Measurements from ENCODE around the gene PHLPP1. TPM values are rescaled to one million over a fixed set of nuclear protein-coding genes. Genes with fewer than 3 reads are reported as not detected.

The PHLPP1 gene
- total RNA-seq, 1 donor from 2014 or later = 3.4 TPM

- Histone ChIP-seq H3K27me3 (ENCODE audit: control insufficient read depth, insufficient read depth, low read length) (no peaks in the 10 kb centered on the region), H3K4me3 (ENCODE audit: low read depth, low read length) (no peak overlapping the region), H3K36me3 (ENCODE audit: control insufficient read depth, insufficient read depth, low read length) (no peaks in the 10 kb centered on the region)
- TF ChIP-seq CTCF (IDR thresholded peaks at IDR 0.05; ENCODE audit: insufficient read depth, low read length, severe bottlenecking) = no peak
- FAIRE-seq (peak; percentile 32), DNase-seq (ENCODE audit: low read depth) (no peak)
These were observed 135.4 kb downstream of the PHLPP1 start for GRCh38 chr18:62850619-62851306.

GRCh38 chr18:62852851-62853250, 137.5 kb downstream of the PHLPP1 start:
- DNase-seq (ENCODE audit: low read depth) (peak; percentile 29), FAIRE-seq (no peak)

GRCh38 chr18:62856294-62856693, 141.0 kb downstream of the PHLPP1 start:
- Histone ChIP-seq H3K36me3 (ENCODE audit: control insufficient read depth, insufficient read depth, low read length) (no peaks in the 10 kb centered on the region), H3K27me3 (ENCODE audit: control insufficient read depth, insufficient read depth, low read length) (no peaks in the 10 kb centered on the region), H3K4me3 (ENCODE audit: low read depth, low read length) (no peak overlapping the region)
- DNase-seq (ENCODE audit: low read depth) (no peak), FAIRE-seq (no peak)
- TF ChIP-seq CTCF (IDR thresholded peaks at IDR 0.05; ENCODE audit: insufficient read depth, low read length, severe bottlenecking) = no peak

More at GRCh38 chr18:62852851-62853250, 137.5 kb downstream of the PHLPP1 start:
- no peak for TF ChIP-seq CTCF (IDR thresholded peaks at IDR 0.05; ENCODE audit: insufficient read depth, low read length, severe bottlenecking)
- Histone ChIP-seq H3K4me3 (ENCODE audit: low read depth, low read length) (no peak overlapping the region), H3K36me3 (ENCODE audit: control insufficient read depth, insufficient read depth, low read length) (no peaks in the 10 kb centered on the region), H3K27me3 (ENCODE audit: control insufficient read depth, insufficient read depth, low read length) (no peaks in the 10 kb centered on the region)

- Histone ChIP-seq H3K27me3 (ENCODE audit: control insufficient read depth, insufficient read depth, low read length) (no peaks in the 10 kb centered on the region), H3K4me3 (ENCODE audit: low read depth, low read length) (no peak overlapping the region), H3K36me3 (ENCODE audit: control insufficient read depth, insufficient read depth, low read length) (no peaks in the 10 kb centered on the region)
- FAIRE-seq (no peak), DNase-seq (ENCODE audit: low read depth) (no peak)
- TF ChIP-seq CTCF (IDR thresholded peaks at IDR 0.05; ENCODE audit: insufficient read depth, low read length, severe bottlenecking) = no peak
These were observed 142.1 kb downstream of the PHLPP1 start for GRCh38 chr18:62857263-62857976.

GRCh38 chr18:62860062-62860461, 144.7 kb downstream of the PHLPP1 start:
- no peaks in the 10 kb centered on the region for H3K36me3 ChIP-seq (ENCODE audit: control insufficient read depth, insufficient read depth, low read length)
- FAIRE-seq = no peak
- no peak for DNase-seq (ENCODE audit: low read depth)
- H3K27me3 ChIP-seq (ENCODE audit: control insufficient read depth, insufficient read depth, low read length) = no peaks in the 10 kb centered on the region
- no peak overlapping the region for H3K4me3 ChIP-seq (ENCODE audit: low read depth, low read length)
- no peak for TF ChIP-seq CTCF (IDR thresholded peaks at IDR 0.05; ENCODE audit: insufficient read depth, low read length, severe bottlenecking)
